HL-60 (cell line): Measurements from ENCODE around the gene ZNF341.

Experiments
- DNase-seq, 2 experiments: peaks; one replicate each; pipeline ENCODE4 v3.0.0-alpha.2; 2010 to 2020; ENCODE audit warnings: low read depth in 1 of 2, low spot score in 1 of 2
- H3K27ac ChIP-seq: fragments of 250-450 bp; sonication (Bioruptor Pico); replicated peaks from 2 replicates; pipeline ENCODE4 v1.5.1; 2020; ENCODE audit warnings: mild to moderate bottlenecking, moderate library complexity
- H3K27me3 ChIP-seq: fragments of 250-450 bp; sonication (Bioruptor Pico); 2 replicates; pipeline ENCODE4 v1.5.1; 2021; ENCODE audit warnings: mild to moderate bottlenecking, moderate library complexity; ENCODE audit not compliant: insufficient read depth, poor library complexity, severe bottlenecking
- H3K4me3 ChIP-seq: replicated peaks from 2 replicates; pipeline ENCODE4 v1.5.1; 2011; ENCODE audit warnings: mild to moderate bottlenecking, control low read depth, low read length; ENCODE audit not compliant: insufficient read depth
- GABPA ChIP-seq: IDR thresholded peaks from 2 replicates; pipeline ENCODE4 v1.6.1; 2012; ENCODE audit warnings: low read depth
- POLR2AphosphoS5 ChIP-seq: IDR thresholded peaks from 2 replicates; pipeline ENCODE4 v1.6.1; 2012; ENCODE audit warnings: low read depth
- SPI1 ChIP-seq: IDR thresholded peaks from 2 replicates; pipeline ENCODE4 v1.6.1; 2012; ENCODE audit warnings: low read depth, mild to moderate bottlenecking, borderline replicate concordance
- TF ChIP-seq, protein P1 (sequence below): IDR thresholded peaks from one replicate; pipeline ENCODE4 v1.5.1; 2011; ENCODE audit warnings: low read length, control low read depth, inconsistent platforms; ENCODE audit not compliant: insufficient read depth
- TF ChIP-seq, protein P2 (sequence below): IDR thresholded peaks from 2 replicates; pipeline ENCODE4 v1.6.1; 2012; ENCODE audit warnings: low read depth; ENCODE audit not compliant: insufficient replicate concordance

The ZNF341 gene

DNA sequence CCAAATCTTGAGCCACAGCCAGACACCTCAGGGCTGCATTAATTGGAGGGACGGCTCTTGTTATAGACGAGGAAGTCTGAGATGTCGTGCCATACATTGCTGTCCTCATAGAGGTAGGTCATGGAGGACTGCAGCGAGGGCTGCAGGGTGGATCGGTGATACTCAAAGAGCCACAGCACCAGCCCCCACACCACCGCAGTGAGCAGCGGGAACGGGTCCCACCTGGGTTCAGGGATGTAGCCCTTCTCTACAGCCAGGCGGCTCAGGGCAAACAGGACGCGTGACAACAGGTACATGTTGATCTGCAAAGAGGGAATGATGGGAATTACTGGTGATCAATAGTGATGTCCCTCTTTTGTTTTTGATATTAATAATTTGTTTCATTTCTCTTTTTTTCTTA, 24.1 kb upstream of the ZNF341 start:
- Histone ChIP-seq H3K27me3 (no peaks in the 10 kb centered on the region), H3K4me3 (no peak overlapping the region), H3K27ac (no peak overlapping the region)
- TF ChIP-seq POLR2AphosphoS5 (no peak), SPI1 (no peak), GABPA (no peak)
- TF ChIP-seq, protein P1, sequence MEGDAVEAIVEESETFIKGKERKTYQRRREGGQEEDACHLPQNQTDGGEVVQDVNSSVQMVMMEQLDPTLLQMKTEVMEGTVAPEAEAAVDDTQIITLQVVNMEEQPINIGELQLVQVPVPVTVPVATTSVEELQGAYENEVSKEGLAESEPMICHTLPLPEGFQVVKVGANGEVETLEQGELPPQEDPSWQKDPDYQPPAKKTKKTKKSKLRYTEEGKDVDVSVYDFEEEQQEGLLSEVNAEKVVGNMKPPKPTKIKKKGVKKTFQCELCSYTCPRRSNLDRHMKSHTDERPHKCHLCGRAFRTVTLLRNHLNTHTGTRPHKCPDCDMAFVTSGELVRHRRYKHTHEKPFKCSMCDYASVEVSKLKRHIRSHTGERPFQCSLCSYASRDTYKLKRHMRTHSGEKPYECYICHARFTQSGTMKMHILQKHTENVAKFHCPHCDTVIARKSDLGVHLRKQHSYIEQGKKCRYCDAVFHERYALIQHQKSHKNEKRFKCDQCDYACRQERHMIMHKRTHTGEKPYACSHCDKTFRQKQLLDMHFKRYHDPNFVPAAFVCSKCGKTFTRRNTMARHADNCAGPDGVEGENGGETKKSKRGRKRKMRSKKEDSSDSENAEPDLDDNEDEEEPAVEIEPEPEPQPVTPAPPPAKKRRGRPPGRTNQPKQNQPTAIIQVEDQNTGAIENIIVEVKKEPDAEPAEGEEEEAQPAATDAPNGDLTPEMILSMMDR, result no peak
- TF ChIP-seq, protein P2, sequence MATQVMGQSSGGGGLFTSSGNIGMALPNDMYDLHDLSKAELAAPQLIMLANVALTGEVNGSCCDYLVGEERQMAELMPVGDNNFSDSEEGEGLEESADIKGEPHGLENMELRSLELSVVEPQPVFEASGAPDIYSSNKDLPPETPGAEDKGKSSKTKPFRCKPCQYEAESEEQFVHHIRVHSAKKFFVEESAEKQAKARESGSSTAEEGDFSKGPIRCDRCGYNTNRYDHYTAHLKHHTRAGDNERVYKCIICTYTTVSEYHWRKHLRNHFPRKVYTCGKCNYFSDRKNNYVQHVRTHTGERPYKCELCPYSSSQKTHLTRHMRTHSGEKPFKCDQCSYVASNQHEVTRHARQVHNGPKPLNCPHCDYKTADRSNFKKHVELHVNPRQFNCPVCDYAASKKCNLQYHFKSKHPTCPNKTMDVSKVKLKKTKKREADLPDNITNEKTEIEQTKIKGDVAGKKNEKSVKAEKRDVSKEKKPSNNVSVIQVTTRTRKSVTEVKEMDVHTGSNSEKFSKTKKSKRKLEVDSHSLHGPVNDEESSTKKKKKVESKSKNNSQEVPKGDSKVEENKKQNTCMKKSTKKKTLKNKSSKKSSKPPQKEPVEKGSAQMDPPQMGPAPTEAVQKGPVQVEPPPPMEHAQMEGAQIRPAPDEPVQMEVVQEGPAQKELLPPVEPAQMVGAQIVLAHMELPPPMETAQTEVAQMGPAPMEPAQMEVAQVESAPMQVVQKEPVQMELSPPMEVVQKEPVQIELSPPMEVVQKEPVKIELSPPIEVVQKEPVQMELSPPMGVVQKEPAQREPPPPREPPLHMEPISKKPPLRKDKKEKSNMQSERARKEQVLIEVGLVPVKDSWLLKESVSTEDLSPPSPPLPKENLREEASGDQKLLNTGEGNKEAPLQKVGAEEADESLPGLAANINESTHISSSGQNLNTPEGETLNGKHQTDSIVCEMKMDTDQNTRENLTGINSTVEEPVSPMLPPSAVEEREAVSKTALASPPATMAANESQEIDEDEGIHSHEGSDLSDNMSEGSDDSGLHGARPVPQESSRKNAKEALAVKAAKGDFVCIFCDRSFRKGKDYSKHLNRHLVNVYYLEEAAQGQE, result no peak
- DNase-seq, result no peak

DNA sequence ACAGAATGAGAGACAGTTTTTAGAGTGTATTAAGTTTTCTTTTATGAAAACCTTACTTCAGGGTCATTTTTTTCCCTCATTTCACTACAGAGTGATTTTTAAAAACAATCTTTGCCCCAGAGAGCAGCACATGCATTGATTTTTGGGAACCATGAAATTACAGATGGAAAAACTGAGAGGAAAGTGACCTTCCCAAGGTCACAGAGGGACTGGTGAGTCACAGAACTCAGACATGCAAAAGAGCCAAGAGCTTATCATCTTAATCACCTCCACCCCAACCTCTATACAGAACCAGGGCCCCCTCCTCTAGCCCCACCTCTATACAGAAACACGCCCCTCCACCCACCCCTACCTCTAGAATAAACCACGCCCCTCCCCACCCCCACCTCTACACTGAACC, 22.4 kb upstream of the ZNF341 start:
- Histone ChIP-seq H3K4me3 (no peak overlapping the region), H3K27me3 (no peaks in the 10 kb centered on the region), H3K27ac (no peak overlapping the region)
- DNase-seq, result no peak
- TF ChIP-seq GABPA (no peak), SPI1 (no peak), POLR2AphosphoS5 (no peak)
- TF ChIP-seq, protein P1, result no peak
- TF ChIP-seq, protein P2, result no peak

DNA sequence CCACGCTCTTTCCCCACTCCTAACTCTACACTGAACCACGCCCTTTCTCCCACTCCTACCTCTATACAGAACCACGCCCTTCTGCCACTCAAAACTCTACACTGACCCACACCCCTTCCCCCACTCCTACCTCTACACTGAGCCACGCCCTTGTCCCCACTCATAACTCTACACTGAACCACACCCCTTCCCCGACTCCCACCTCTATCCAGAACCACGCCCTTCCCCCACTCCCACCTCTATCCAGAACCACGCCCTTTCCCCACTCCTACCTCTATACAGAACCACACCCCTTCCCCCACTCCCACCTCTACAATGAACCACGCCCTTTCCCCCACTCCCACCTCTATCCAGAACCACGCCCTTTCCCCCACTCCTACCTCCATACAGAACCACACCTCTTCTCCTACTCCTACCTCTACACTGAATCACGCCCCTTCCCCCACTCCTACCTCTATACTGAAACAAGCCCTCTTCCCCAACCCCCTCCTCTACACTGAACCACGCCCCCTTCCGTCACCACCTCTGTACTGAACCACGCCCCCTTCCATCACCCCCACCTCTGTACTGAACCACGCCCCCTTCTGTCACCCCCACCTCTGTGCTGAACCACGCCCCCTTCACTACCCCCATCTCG, 21.8 kb upstream of the ZNF341 start:
- Histone ChIP-seq H3K27ac (no peak overlapping the region), H3K4me3 (no peak overlapping the region), H3K27me3 (no peaks in the 10 kb centered on the region)
- TF ChIP-seq GABPA (no peak), POLR2AphosphoS5 (no peak), SPI1 (no peak)
- TF ChIP-seq, protein P1, result no peak
- TF ChIP-seq, protein P2, result no peak
- no peak for DNase-seq
